ELF-1 (cell line): Measurements from ENCODE around the gene SKA2.
"Not testable (repeated sequence)": the region's sequence is repeated elsewhere in the genome, so short reads cannot be mapped to it uniquely, and the experiment has no call there.

Experiments
- DNase-seq: peaks from one replicate; pipeline ENCODE4 v3.0.0-alpha.2; 2016; ENCODE audit warnings: low read depth, low spot score

The SKA2 gene

GRCh38 chr17:59097876-59098275 is 57.1 kb downstream of the SKA2 start:
- no peak for DNase-seq

GRCh38 chr17:59094861-59095530 is 60.0 kb downstream of the SKA2 start:
- no peak for DNase-seq

- DNase-seq, result peak; percentile 26
Observed at GRCh38 chr17:59093702-59094231, 61.2 kb downstream of the SKA2 start.

GRCh38 chr17:59093145-59093701 is 61.8 kb downstream of the SKA2 start:
- DNase-seq, result no peak

DNA sequence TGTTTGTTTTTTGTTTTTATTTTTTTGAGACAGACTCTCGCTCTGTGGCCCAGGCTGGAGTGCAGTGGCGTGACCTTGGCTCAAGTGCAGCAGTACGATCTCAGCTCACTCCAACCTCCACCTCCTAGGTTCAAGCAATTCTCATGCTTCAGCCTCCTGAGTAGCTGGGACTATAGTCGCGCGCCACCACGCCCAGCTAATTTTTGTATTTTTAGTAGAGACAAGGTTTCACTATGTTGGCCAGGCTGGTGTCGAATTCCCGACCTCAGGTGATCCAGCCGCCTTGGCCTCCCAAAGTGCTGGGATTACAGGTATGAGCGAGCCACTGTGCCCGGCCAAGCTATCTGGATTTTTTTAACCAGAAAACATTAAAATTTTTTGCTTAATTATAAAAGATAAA is 64.4 kb downstream of the SKA2 start:
- not testable (repeated sequence) for DNase-seq

- no peak for DNase-seq
Observed at GRCh38 chr17:59084154-59084553, 70.8 kb downstream of the SKA2 start.

DNA sequence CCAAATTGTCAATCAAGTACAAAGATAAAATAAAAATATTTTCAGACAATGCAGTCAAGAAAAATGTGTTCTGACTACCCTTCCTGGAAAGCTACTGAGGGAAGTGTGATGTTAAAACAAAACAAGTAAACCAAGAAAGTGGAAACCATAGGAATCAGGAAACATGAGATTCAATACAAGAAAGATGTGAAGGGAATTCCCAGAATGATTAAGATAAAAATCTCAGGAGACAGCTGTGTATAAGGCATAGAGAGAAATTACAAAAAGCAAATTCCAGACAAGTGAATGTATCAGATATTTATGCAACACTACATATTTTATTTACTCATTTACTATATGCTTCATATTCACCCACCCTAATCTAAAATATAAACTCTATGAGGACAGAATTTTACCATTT is 80.5 kb downstream of the SKA2 start:
- no peak for DNase-seq

DNA sequence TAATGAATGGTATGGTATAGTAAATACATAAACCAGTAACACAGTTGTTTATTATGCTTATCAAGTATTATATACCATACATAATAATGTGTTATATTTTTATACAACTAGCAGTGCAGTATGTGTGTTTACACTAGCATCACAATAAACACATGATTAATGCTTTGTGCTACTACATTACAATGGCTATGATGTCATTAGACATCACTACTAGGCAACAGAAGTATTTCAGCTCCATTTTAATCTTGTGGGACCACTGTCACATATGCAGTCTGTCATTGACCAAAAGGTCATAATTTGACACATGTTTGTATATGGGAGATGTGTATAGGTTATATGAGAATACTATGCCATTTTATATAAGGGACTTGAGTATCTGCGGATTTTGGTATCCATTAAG is 81.0 kb downstream of the SKA2 start:
- no peak for DNase-seq

GRCh38 chr17:59069856-59070255 is 85.1 kb downstream of the SKA2 start:
- no peak for DNase-seq

- DNase-seq, result no peak
Observed at GRCh38 chr17:59067756-59068155, 87.2 kb downstream of the SKA2 start.

GRCh38 chr17:59067340-59067739 is 87.6 kb downstream of the SKA2 start:
- no peak for DNase-seq

- no peak for DNase-seq
Observed at GRCh38 chr17:59062509-59062908, 92.5 kb downstream of the SKA2 start.
